IPS-NIHi11 (cell line): Measurements from ENCODE around the gene SNRPB2.

Experiments
- DNase-seq: peaks from one replicate; pipeline ENCODE4 v3.0.0; 2012; ENCODE audit warnings: mixed read lengths, low spot score

Gene SNRPB2

GRCh38 chr20:16729565-16730460 lies at the start of gene SNRPB2:
TSS of gene SNRPB2 (plus strand) at chr20:16730026. CDS start at chr20:16731703, 1,677 bp downstream.
- DNase-seq: peak; percentile 93

- no peak for DNase-seq
Observed at GRCh38 chr20:16684416-16684815, 45.4 kb upstream of the SNRPB2 start.

GRCh38 chr20:16689906-16690305 lies 39.9 kb upstream of the SNRPB2 start:
- no peak for DNase-seq

- no peak for DNase-seq
Observed at GRCh38 chr20:16691381-16691780, 38.4 kb upstream of the SNRPB2 start.

- DNase-seq: no peak
Observed at GRCh38 chr20:16692009-16692408, 37.8 kb upstream of the SNRPB2 start.

- no peak for DNase-seq
Observed at GRCh38 chr20:16692442-16692841, 37.4 kb upstream of the SNRPB2 start.

GRCh38 chr20:16693278-16693677 lies 36.5 kb upstream of the SNRPB2 start:
- no peak for DNase-seq

- DNase-seq: no peak
Observed at GRCh38 chr20:16694161-16694560, 35.7 kb upstream of the SNRPB2 start.

DNA sequence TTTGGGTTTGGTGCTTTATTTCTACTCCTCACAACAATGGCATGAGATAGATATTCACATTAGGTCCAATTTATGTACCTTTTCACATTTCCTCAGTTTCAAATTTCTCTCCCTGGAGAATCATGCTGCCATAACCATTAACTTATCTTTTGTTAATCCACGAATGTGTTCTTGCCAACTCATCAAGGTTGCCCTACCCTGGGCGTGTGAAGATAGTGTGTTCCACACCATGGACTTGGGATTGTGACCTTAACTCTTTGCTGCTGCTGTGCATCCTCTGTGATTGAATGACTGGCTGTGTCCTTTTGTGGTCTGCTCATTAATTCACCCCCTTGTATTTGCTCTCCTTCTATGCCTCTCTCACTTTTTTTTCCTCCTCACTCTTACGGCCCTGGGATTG lies 34.2 kb upstream of the SNRPB2 start:
- no peak for DNase-seq

DNA sequence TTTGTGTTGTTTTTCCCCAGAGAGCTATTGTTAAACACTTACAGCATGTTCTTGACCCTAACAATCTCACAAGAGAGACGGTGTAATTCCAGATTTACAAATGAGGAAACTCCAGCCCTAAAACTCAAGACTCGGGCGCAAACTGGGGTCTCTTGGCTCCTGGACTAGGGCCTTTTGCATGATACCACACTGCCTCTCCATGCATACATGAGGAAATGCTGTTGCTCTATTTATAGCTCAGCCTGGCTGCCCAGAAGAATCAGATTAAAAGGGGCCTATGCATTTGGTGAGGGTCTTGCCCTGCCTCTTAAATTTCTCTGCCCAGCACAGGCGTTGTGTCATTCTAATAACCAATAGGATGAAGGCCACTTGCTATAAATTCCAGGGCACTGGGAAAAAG lies 30.5 kb upstream of the SNRPB2 start:
- no peak for DNase-seq

- peak; percentile 36 for DNase-seq
Observed at GRCh38 chr20:16701296-16701695, 28.5 kb upstream of the SNRPB2 start.

DNA sequence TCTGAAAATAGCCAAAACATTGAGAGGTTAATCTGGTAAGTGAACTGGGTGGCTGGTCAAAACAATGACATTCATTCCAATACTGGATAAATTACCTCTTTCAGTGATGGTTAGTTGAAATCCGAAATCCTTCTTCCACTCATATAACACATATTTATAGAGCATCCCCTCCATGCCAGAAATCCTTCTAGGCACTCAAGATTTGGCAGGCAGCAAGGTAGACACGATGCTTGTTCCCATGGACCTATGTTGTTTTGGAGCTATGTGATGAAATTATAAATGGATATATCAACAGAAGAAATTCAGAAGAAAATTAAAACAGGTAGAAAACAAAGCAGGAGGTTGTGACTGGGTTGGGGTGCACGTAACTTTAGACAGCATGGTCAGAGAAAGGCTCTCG lies 26.3 kb upstream of the SNRPB2 start:
- no peak for DNase-seq

DNA sequence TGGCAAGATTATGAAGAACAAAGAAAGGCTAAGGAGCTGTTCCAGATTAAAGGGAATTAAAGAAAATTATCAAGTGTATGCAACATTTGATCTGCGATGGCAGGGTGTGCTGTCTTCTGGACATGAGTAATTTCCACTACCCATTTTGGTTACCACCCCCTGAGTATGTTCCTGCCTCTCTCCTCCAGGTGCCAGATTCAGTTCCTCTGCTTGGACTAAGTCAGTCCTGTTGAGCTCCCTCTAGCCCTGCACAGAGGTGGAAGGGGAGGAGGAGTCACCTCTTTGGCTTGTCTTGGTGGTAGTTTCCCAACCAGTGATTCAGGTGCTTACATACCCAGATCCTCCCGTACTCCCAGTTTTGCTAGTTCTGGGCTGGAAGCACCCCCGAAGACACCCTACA lies 22.2 kb upstream of the SNRPB2 start:
- DNase-seq: no peak

GRCh38 chr20:16708602-16709001 lies 21.2 kb upstream of the SNRPB2 start:
- no peak for DNase-seq

DNA sequence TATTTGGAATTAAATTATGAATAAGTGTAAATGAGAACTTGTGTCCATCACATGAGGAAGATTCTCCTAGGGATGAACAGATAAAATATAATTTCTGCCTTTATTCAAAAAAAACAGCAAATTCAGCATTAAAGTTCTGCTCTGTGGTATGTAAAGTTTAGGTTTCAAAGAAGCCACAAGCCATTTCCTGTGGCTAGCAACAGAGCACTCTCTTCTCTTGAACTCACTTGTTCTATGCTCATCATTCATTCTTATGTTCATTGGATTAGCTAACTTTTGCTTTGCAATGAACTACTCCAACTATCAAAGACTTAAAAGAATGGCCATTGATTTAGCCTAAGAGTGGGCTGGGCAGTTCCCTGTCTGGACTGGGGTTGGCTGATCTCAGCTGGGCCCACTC lies 20.8 kb upstream of the SNRPB2 start:
- DNase-seq: no peak

DNA sequence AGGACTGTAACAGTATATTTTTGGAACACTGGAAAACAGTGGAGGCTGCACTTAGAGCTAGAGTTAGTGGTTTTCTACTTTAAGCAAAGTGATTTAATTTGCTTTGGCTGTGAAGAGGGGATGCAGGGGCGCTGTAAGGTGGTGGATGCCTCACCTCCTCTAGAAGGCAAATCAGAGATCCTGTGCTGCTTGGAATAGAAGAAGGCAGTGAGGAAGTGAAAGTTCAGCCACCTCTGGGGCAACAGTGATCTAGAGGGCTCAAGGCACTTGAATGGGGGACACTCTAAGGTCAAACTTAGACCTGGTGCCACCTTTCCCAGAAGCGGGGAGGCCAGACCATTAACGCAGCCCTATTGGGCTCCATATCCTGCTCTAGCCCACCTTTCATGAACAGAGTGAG lies 19.0 kb upstream of the SNRPB2 start:
- no peak for DNase-seq

GRCh38 chr20:16711661-16712258 lies 18.1 kb upstream of the SNRPB2 start:
- no peak for DNase-seq

DNA sequence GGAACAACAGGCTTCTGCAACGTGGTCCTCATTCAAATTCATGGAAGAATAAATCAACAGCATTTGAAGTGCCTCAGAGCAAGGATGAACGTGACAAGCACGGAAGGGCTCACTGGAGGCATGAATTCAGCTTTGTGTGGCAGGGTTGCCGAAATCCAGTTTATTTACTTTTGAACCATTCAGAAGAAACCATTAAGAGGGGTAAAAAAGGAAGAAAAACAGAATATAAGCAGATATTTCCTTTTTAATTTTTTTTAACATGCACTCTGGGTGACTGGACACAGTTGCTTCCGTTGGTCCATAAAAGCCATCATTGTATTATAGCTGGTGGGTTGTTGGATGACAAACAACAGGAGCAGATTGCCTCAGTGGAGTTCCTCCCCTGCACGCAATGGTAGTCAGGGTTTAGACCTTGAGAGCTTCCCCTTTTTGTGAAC lies 17.3 kb upstream of the SNRPB2 start:
- no peak for DNase-seq

GRCh38 chr20:16713066-16713465 lies 16.8 kb upstream of the SNRPB2 start:
- no peak for DNase-seq

DNA sequence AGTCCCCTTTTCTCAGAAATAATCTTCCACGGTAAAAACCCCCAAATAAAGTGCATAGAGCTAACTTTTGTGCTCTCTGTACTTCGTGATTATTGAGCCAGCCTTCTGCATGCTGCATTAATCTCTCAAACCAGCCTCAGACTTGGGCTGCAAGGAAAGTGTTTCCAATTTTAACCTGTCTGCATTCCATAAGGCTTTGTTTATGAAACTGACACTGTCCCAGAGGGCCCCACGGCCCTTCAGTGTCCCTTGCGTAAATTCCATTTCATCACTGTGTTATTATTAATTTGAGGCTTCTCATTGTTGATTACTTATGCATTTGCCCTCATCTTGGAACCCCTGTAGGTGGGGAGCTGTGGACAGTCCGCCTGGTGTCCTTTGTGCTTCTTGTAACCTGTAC lies 15.6 kb upstream of the SNRPB2 start:
- no peak for DNase-seq

DNA sequence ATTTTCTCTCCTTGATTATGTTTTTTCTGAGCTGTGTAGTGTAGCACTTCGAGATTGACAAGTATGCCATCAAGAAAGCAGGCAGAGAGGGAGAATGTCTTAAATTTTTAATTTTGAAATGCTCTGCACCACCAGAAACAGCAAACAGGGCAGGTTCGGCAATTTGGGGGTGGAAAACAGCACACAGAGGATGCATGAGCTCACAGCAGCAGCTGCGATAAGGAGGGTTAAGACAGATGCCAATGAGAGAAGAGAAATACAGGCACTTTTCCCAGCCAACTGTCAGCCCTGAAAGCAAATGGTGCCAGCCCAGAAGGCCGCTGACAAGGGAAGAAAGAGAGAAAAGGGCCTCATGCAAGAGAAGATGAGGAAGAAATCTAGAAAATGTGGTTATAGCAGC lies 15.1 kb upstream of the SNRPB2 start:
- DNase-seq: no peak

DNA sequence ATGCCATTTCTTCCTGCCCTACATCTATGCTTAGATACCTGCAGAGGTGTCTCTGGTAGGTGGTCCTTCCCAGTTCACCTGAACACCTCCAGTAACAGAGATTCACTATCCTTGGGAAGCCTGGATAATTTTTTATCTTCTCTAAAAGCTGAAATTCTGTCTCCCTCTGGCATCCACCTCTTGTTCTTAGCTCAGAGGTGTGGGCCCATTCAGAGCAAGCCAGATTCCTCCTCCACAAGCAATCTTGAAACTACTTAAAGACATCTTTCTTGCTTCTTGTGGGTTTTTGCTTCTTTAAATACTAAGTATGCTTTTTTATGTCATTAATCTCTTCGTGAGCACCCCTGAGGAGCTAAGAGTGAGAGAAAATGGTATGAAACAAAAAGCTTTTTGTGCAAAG lies 10.4 kb upstream of the SNRPB2 start:
- no peak for DNase-seq

DNA sequence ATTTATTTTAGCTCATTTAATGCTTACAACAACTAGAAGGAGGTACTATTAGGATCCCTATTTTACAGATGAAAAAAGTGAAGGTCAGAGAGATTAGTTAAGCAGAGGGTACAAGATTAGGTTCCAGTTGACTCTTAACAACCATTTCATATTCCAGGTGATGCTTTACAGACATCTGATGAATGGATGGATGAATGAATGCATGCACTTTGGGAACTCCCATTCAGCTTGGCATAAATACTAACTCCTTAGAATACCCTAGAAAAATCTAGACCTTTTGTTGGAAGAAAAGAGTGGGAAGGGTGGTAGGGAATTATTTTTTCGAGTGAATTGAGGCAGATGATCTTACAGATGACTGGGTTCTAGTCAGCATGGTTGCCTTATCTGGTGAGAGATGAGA lies 746 bp upstream of the SNRPB2 start:
- no peak for DNase-seq
